ENCODE results near the gene SLC26A9.
A peak's percentile ranks its signal among the peaks of the same experiment; 100 is the strongest.

The SLC26A9 gene

GRCh38 chr1:205948886-205949285 is 5.6 kb upstream of the SLC26A9 start:
- CTCF ChIA-PET = no interaction called here
- Histone ChIP-seq H3K27ac (ENCODE audit: insufficient read depth in 1 of 2, low read depth in 1 of 2, low read length in 2 of 2, poor library complexity in 1 of 2, severe bottlenecking in 2 of 2) (no peak overlapping the region), H3K27me3 (replicated peaks in 2 of 5; ENCODE audit: control insufficient read depth in 4 of 5, insufficient read depth in 5 of 5, low read length in 4 of 5) (peaks cover 0 to 9% (median 0%) of the 10 kb centered on the region in 5 experiments)

GRCh38 chr1:205948039-205948438 is 4.8 kb upstream of the SLC26A9 start:
- Histone ChIP-seq H3K36me3 (ENCODE audit: control insufficient read depth in 4 of 4, insufficient read depth in 4 of 4, low read length in 3 of 4) (no peaks in the 10 kb centered on the region), H3K27me3 (replicated peaks in 2 of 5; ENCODE audit: control insufficient read depth in 4 of 5, insufficient read depth in 5 of 5, low read length in 4 of 5) (peaks cover 0 to 12% (median 0%) of the 10 kb centered on the region in 5 experiments), H3K4me3 (ENCODE audit: control insufficient read depth in 1 of 7, extremely low read depth in 1 of 7, insufficient read depth in 4 of 7, low read depth in 2 of 7, low read length in 6 of 7) (no peak overlapping the region), H3K4me1 (ENCODE audit: control extremely low read depth in 1 of 4, control insufficient read depth in 4 of 4, insufficient read depth in 4 of 4, low read length in 3 of 4) (peaks cover 0 to 10% (median 4%) of the 10 kb centered on the region in 4 experiments), H3K27ac (ENCODE audit: insufficient read depth in 1 of 2, low read depth in 1 of 2, low read length in 2 of 2, poor library complexity in 1 of 2, severe bottlenecking in 2 of 2) (no peak overlapping the region), H3K9me3 (ENCODE audit: control extremely low read depth in 1 of 5, control insufficient read depth in 4 of 5, insufficient read depth in 2 of 5, low read depth in 1 of 5, low read length in 4 of 5) (no peaks in the 10 kb centered on the region)
- 94% methylated on average over 4 of the region's 4 CpGs for WGBS (ENCODE audit: insufficient coverage)
- peak in 1 of 3 donors; percentile 17 for DNase-seq
- ChIA-PET CTCF (interaction anchor here (1.2 to 2.7 kb wide), 2 partner anchors 28 to 29 kb away, joined by 3 to 10 read pairs; no protein-coding TSS in a partner anchor), POLR2A (interaction anchor here (0.6 kb wide), 1 partner anchor 148 kb away, joined by 4 read pairs; no protein-coding TSS in a partner anchor)

More at GRCh38 chr1:205948886-205949285, 5.6 kb upstream of the SLC26A9 start:
- DNase-seq = no peak
- H3K9me3 ChIP-seq (ENCODE audit: control extremely low read depth in 1 of 5, control insufficient read depth in 4 of 5, insufficient read depth in 2 of 5, low read depth in 1 of 5, low read length in 4 of 5) = no peaks in the 10 kb centered on the region
- WGBS (ENCODE audit: insufficient coverage) = 96% methylated on average over 3 of the region's 3 CpGs
- no peak overlapping the region for H3K4me3 ChIP-seq (ENCODE audit: control insufficient read depth in 1 of 7, extremely low read depth in 1 of 7, insufficient read depth in 4 of 7, low read depth in 2 of 7, low read length in 6 of 7)
- peaks cover 0 to 5% (median 0%) of the 10 kb centered on the region in 4 experiments for H3K4me1 ChIP-seq (ENCODE audit: control extremely low read depth in 1 of 4, control insufficient read depth in 4 of 4, insufficient read depth in 4 of 4, low read length in 3 of 4)
- POLR2A ChIA-PET = interaction anchor here (0.6 kb wide), 1 partner anchor 149 kb away, joined by 4 read pairs; no protein-coding TSS in a partner anchor
- H3K36me3 ChIP-seq (ENCODE audit: control insufficient read depth in 4 of 4, insufficient read depth in 4 of 4, low read length in 3 of 4) = no peaks in the 10 kb centered on the region

GRCh38 chr1:205947024-205947423 is 3.8 kb upstream of the SLC26A9 start:
- H3K27me3 ChIP-seq (replicated peaks in 2 of 5; ENCODE audit: control insufficient read depth in 4 of 5, insufficient read depth in 5 of 5, low read length in 4 of 5) = peaks cover 0 to 12% (median 0%) of the 10 kb centered on the region in 5 experiments
- ChIA-PET POLR2A (no interaction called here), CTCF (interaction anchor here (0.7 to 2.7 kb wide), 3 partner anchors 12 to 30 kb away, joined by 3 to 10 read pairs (median 3); no protein-coding TSS in a partner anchor)
- no peak for DNase-seq
- H3K9me3 ChIP-seq (ENCODE audit: control extremely low read depth in 1 of 5, control insufficient read depth in 4 of 5, insufficient read depth in 2 of 5, low read depth in 1 of 5, low read length in 4 of 5) = no peaks in the 10 kb centered on the region
- no peaks in the 10 kb centered on the region for H3K36me3 ChIP-seq (ENCODE audit: control insufficient read depth in 4 of 4, insufficient read depth in 4 of 4, low read length in 3 of 4)
- WGBS (ENCODE audit: insufficient coverage) = 96% methylated on average over 3 of the region's 4 CpGs
- H3K4me3 ChIP-seq (ENCODE audit: control insufficient read depth in 1 of 7, extremely low read depth in 1 of 7, insufficient read depth in 4 of 7, low read depth in 2 of 7, low read length in 6 of 7) = no peak overlapping the region
- peaks cover 0 to 10% (median 4%) of the 10 kb centered on the region in 4 experiments for H3K4me1 ChIP-seq (ENCODE audit: control extremely low read depth in 1 of 4, control insufficient read depth in 4 of 4, insufficient read depth in 4 of 4, low read length in 3 of 4)
- no peak overlapping the region for H3K27ac ChIP-seq (ENCODE audit: insufficient read depth in 1 of 2, low read depth in 1 of 2, low read length in 2 of 2, poor library complexity in 1 of 2, severe bottlenecking in 2 of 2)

- Histone ChIP-seq H3K27ac (ENCODE audit: insufficient read depth in 1 of 2, low read depth in 1 of 2, low read length in 2 of 2, poor library complexity in 1 of 2, severe bottlenecking in 2 of 2) (no peak overlapping the region), H3K27me3 (replicated peaks in 2 of 5; ENCODE audit: control insufficient read depth in 4 of 5, insufficient read depth in 5 of 5, low read length in 4 of 5) (peaks cover 0 to 12% (median 0%) of the 10 kb centered on the region in 5 experiments), H3K4me1 (ENCODE audit: control extremely low read depth in 1 of 4, control insufficient read depth in 4 of 4, insufficient read depth in 4 of 4, low read length in 3 of 4) (peaks cover 0 to 10% (median 4%) of the 10 kb centered on the region in 4 experiments), H3K36me3 (ENCODE audit: control insufficient read depth in 4 of 4, insufficient read depth in 4 of 4, low read length in 3 of 4) (no peaks in the 10 kb centered on the region), H3K4me3 (ENCODE audit: control insufficient read depth in 1 of 7, extremely low read depth in 1 of 7, insufficient read depth in 4 of 7, low read depth in 2 of 7, low read length in 6 of 7) (no peak overlapping the region), H3K9me3 (ENCODE audit: control extremely low read depth in 1 of 5, control insufficient read depth in 4 of 5, insufficient read depth in 2 of 5, low read depth in 1 of 5, low read length in 4 of 5) (no peaks in the 10 kb centered on the region)
- CTCF ChIA-PET = interaction anchor here (1.6 to 3.5 kb wide), 2 partner anchors 7 to 32 kb away, joined by 4 to 16 read pairs; no protein-coding TSS in a partner anchor
- WGBS (ENCODE audit: insufficient coverage) = 100% methylated on average over 3 of the region's 3 CpGs
- DNase-seq = no peak
- POLR2A ChIA-PET = no interaction called here
Observed at GRCh38 chr1:205945069-205945468, 1.8 kb upstream of the SLC26A9 start.

DNA sequence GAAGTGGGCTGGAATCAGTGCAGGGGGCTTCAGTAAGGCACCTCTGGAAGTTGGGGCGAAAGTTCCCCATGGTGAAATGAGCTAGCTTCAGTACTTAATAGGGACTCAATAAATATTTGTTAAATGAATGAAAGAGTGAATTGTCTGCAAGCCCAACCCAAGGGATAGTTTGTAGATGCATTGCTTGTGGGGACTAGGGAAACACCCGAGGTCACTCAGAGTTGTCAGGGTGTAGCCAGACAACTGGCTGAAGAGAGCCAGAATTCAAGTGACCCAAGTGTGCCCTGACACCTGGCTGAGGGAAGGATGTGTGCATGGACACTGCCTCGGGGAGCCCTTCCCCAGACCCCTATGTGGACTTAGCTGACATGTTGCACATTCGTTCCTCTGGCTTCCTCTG is 1.3 kb upstream of the SLC26A9 start:
- Histone ChIP-seq H3K4me1 (ENCODE audit: control extremely low read depth in 1 of 4, control insufficient read depth in 4 of 4, insufficient read depth in 4 of 4, low read length in 3 of 4) (peaks cover 0 to 10% (median 4%) of the 10 kb centered on the region in 4 experiments), H3K27ac (ENCODE audit: insufficient read depth in 1 of 2, low read depth in 1 of 2, low read length in 2 of 2, poor library complexity in 1 of 2, severe bottlenecking in 2 of 2) (no peak overlapping the region), H3K36me3 (ENCODE audit: control insufficient read depth in 4 of 4, insufficient read depth in 4 of 4, low read length in 3 of 4) (no peaks in the 10 kb centered on the region), H3K27me3 (replicated peaks in 2 of 5; ENCODE audit: control insufficient read depth in 4 of 5, insufficient read depth in 5 of 5, low read length in 4 of 5) (peaks cover 0 to 12% (median under 1%) of the 10 kb centered on the region in 5 experiments), H3K4me3 (ENCODE audit: control insufficient read depth in 1 of 7, extremely low read depth in 1 of 7, insufficient read depth in 4 of 7, low read depth in 2 of 7, low read length in 6 of 7) (no peak overlapping the region), H3K9me3 (ENCODE audit: control extremely low read depth in 1 of 5, control insufficient read depth in 4 of 5, insufficient read depth in 2 of 5, low read depth in 1 of 5, low read length in 4 of 5) (no peaks in the 10 kb centered on the region)
- CTCF ChIA-PET = interaction anchor here (1.2 to 3.5 kb wide), 3 partner anchors 8 to 33 kb away, joined by 3 to 16 read pairs (median 4); no protein-coding TSS in a partner anchor
- POLR2A ChIA-PET = no interaction called here
- DNase-seq = no peak
- 97% methylated on average over 2 of the region's 4 CpGs for WGBS (ENCODE audit: insufficient coverage)

- ChIA-PET CTCF (interaction anchor here (1.2 to 3.5 kb wide), 5 partner anchors 9 to 35 kb away, joined by 3 to 16 read pairs (median 5); no protein-coding TSS in a partner anchor), POLR2A (interaction anchor here (0.6 kb wide), 2 partner anchors 629 to 1108 kb away, joined by 3 read pairs; partner anchors contain the start of gene YOD1)
- peaks cover 0 to 19% (median 6%) of the 10 kb centered on the region in 5 experiments for H3K27me3 ChIP-seq (replicated peaks in 2 of 5; ENCODE audit: control insufficient read depth in 4 of 5, insufficient read depth in 5 of 5, low read length in 4 of 5)
- no peak overlapping the region for H3K4me3 ChIP-seq (ENCODE audit: control insufficient read depth in 1 of 7, extremely low read depth in 1 of 7, insufficient read depth in 4 of 7, low read depth in 2 of 7, low read length in 6 of 7)
- DNase-seq = peak in 2 of 3 donors; percentile 11 to 20
- H3K4me1 ChIP-seq (ENCODE audit: control extremely low read depth in 1 of 4, control insufficient read depth in 4 of 4, insufficient read depth in 4 of 4, low read length in 3 of 4) = peaks cover 0 to 5% (median 4%) of the 10 kb centered on the region in 4 experiments
- 85% methylated on average over 7 of the region's 12 CpGs for WGBS (ENCODE audit: insufficient coverage)
- no peak overlapping the region for H3K27ac ChIP-seq (ENCODE audit: insufficient read depth in 1 of 2, low read depth in 1 of 2, low read length in 2 of 2, poor library complexity in 1 of 2, severe bottlenecking in 2 of 2)
- H3K9me3 ChIP-seq (ENCODE audit: control extremely low read depth in 1 of 5, control insufficient read depth in 4 of 5, insufficient read depth in 2 of 5, low read depth in 1 of 5, low read length in 4 of 5) = no peaks in the 10 kb centered on the region
- no peaks in the 10 kb centered on the region for H3K36me3 ChIP-seq (ENCODE audit: control insufficient read depth in 4 of 4, insufficient read depth in 4 of 4, low read length in 3 of 4)
Observed at GRCh38 chr1:205942631-205943159, 561 bp downstream of the SLC26A9 start.

- no peak overlapping the region for H3K4me3 ChIP-seq (ENCODE audit: control insufficient read depth in 1 of 7, extremely low read depth in 1 of 7, insufficient read depth in 4 of 7, low read depth in 2 of 7, low read length in 6 of 7)
- peaks cover 0 to 5% (median 4%) of the 10 kb centered on the region in 4 experiments for H3K4me1 ChIP-seq (ENCODE audit: control extremely low read depth in 1 of 4, control insufficient read depth in 4 of 4, insufficient read depth in 4 of 4, low read length in 3 of 4)
- DNase-seq = no peak
- H3K9me3 ChIP-seq (ENCODE audit: control extremely low read depth in 1 of 5, control insufficient read depth in 4 of 5, insufficient read depth in 2 of 5, low read depth in 1 of 5, low read length in 4 of 5) = no peaks in the 10 kb centered on the region
- ChIA-PET POLR2A (no interaction called here), CTCF (interaction anchor here (0.7 to 1.4 kb wide), 3 partner anchors 11 to 59 kb away, joined by 3 to 4 read pairs (median 3); no protein-coding TSS in a partner anchor)
- 71% methylated on average over 1 of the region's 5 CpGs for WGBS (ENCODE audit: insufficient coverage)
- H3K27me3 ChIP-seq (replicated peaks in 2 of 5; ENCODE audit: control insufficient read depth in 4 of 5, insufficient read depth in 5 of 5, low read length in 4 of 5) = peaks cover 0 to 21% (median 5%) of the 10 kb centered on the region in 5 experiments
- no peaks in the 10 kb centered on the region for H3K36me3 ChIP-seq (ENCODE audit: control insufficient read depth in 4 of 4, insufficient read depth in 4 of 4, low read length in 3 of 4)
- H3K27ac ChIP-seq (ENCODE audit: insufficient read depth in 1 of 2, low read depth in 1 of 2, low read length in 2 of 2, poor library complexity in 1 of 2, severe bottlenecking in 2 of 2) = no peak overlapping the region
Observed at GRCh38 chr1:205940710-205941109, 2.5 kb downstream of the SLC26A9 start.
